Endometrial microvascular endothelial cells (primary cell): ENCODE data around the gene HES7. TPM values are rescaled to one million over a fixed set of nuclear protein-coding genes. Genes with fewer than 3 reads are reported as not detected.
"Not testable (repeated sequence)": the region's sequence is repeated elsewhere in the genome, so short reads cannot be mapped to it uniquely, and the experiment has no call there.

Source experiments
- in situ Hi-C: cut with HindIII; loops from 2 replicates; pipeline ENCODE4 v1.10.0; 2017; ENCODE audit warnings: low sequenced_read_pairs, low pct_unique_long_range_greater_than_20kb; ENCODE audit errors: inconsistent ontology term
- total RNA-seq: library from RNA; depleted of rRNA; stranded (reverse); fragments of >200 nt; gene quantifications from one replicate; pipeline ENCODE4 v1.2.3, GENCODE V29; 2015; ENCODE audit errors: inconsistent ontology term

HES7 gene
- total RNA-seq, 1 donor from 2014 or later, result not detected

DNA sequence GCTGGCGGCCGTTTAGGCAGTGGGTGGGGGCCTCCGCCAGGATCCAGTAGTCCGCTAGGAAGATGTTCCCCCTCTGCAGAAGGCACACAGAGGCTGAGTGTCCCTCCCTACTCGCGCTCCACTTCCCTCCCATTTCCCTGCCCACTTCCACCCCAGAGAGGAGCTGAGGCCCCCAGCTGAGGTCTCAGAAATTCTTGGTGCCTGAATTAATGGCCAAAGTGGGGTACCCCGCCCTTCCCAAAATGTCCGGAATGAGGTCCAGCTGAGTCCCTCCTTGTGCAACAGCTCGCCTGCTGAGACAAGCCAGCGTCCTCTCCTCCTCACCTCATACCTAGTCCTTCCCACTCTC, 13.5 kb downstream of the HES7 start:
- in situ Hi-C loops, result loop anchor here (10.0 kb wide), 1 partner anchor 56 kb away; no protein-coding TSS in a partner anchor

DNA sequence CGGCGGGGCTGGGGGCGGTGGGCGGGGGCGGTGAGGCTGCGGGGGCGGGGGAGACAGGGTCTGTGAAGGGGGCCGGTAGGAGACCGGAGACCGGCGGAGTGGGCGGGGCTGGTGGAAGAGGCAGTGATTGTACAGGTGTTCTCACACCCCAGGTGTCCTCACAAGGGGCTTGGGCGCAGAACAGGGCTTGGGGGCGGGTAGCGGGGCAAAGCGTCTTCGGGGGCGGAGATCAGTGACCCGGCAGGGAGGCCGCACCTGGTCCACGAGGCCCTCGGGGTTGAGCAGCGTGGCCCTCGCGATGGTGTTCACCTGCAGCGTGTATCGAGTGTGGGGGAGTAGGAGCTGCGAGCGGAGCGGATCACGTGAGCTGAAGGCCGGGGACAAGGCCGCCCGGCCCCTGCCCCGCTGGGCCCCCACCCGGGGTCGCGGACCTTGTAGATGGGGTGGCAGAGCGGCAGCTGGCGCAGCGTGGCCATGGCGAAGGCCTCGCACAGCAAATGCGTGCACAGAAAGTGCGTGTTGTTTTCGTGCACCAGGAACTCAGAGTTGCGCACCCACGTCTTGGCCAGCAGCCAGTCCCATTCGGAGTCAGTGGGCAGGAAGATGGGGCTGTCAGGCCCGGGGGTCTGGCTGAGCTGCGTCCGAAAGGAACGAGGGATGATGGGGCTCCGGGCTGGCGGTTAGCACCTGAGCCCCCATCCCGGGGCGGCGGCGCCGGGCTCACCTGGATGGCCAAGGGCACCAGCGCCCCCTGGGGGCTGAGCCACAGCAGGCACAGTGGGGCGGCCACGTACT, 14.0 kb downstream of the HES7 start:
- in situ Hi-C loops, result loop anchor here (10.0 kb wide), 1 partner anchor 55 kb away; no protein-coding TSS in a partner anchor

DNA sequence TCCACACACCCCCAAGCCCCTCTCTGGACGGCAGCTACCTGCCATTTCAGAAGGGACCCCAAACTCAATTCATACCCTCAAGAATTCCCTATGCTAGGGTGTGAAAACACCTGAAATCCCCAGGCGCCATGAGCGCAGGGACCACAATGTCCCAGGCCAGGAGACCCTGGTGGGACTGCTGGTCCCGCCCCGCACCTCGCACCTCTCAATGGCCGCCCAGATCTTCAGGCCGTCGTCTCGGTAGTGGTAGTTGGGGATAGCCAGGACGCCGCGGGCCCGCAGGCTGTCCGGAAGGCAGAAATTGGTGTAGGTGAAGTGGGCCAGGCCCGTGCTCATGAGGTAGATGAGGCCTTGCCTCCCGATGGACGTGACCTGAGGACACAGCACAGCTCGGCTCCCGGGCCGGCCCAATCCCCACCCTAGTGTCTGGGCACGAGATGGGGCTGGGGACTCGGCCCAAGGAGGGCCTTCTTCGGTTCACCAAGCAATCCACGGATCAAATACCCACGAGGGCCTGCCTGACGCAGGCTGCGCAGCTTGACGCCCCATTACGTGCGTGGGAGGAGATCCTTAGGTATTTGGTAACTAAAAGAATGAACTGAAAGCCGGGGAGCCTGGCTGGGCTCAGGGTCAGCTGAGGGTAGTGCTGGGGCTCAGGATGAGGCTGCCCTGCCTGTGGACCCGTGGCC, 14.8 kb downstream of the HES7 start:
- in situ Hi-C loops, result no loop called here

DNA sequence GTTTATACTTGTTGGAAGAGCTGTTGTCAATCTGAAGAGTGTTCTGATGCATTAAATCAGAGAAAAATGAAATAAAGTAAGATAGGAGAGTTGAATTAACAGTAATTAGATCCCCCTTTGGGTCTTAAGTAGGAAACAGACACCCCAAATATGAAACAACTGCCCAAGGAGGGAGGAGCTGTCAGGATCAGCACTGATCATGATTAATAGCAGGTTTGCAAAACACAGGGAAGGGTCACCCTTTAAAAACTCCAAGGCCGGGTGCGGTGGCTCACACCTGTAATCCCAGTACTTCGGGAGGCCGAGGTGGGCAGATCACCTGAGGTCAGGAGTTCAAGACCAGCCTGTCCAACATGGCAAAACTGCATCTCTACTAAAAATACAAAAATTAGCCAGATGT, 16.9 kb downstream of the HES7 start:
- in situ Hi-C loops, result not testable (repeated sequence)

DNA sequence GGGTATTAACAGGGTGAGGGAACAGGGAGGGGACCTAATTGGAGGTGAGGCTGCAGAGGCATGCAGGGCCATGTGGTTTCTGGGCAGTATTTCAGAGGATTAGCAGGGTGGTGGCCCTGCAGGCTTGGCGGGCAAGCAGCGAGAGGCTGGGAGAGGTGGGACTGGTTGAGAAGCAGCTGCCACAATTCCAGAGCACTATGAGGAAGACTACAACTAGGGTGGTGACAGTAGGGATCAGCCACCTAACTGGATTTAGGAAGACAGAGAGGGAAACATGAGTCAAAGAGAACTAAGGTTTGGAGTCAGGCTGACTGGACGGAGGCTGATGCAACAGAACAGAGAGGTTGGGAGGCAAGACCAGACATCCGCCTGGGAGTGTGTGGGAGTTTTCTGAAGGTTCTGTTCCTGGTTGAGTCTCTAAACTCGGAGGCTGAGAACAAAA, 17.9 kb downstream of the HES7 start:
- in situ Hi-C loops, result no loop called here

DNA sequence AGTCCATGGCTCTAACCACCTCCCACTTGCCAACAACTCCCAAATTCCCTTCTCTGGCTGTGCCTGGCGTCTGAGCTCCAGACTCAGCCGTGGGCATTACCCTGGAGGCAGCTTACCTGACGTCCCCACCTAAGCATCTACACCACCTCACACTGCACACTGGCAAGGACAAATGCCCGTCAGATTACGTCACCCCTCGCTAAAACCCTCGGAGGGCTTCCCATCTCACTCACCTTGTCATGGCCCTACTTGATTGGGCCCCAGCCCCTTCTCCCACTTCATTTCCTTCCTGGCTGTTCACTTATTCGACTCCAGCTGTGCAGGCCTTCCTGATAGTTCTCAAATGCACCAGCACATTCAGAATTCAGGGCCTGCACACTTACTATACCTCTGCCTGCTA, 19.0 kb downstream of the HES7 start:
- in situ Hi-C loops, result no loop called here

DNA sequence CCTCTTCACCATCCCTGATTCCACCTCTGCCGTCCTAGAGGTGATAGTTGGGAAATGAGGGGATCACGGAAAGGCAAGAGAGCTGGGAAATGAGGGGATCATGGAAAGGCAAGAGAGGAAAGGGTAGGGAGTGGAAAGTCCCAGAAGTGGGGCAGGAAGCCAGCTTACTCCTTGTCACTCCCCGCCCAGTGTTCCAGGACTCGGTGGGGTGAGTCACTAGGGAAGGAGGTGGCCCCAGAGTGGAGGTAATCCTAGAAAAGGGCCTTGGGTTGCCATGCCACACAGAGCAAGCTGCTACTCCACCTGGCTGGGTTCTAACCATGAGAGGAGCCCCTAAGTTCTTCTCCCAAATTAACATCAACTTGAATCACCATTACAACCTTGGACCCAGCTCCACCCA, 20.4 kb downstream of the HES7 start:
- in situ Hi-C loops, result no loop called here

DNA sequence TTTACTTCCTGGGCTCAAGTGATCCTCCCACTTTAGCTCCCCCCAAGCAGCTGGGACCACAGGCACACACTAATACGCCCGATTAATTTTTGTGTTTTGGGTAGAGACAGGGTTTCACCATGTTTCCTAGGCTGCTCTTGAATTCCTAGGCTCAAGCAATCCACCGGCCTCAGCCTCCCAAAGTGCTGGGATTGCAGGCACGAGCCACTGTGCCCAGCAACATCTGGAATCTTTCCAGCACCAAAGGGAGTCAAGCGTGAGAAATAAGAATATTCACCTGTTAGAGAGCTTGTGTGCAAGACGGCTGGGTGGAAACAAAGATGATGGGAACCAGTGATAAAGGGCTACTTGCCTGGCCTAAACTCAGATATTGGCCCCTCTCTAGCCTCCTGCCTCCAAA, 22.2 kb downstream of the HES7 start:
- in situ Hi-C loops, result no loop called here

DNA sequence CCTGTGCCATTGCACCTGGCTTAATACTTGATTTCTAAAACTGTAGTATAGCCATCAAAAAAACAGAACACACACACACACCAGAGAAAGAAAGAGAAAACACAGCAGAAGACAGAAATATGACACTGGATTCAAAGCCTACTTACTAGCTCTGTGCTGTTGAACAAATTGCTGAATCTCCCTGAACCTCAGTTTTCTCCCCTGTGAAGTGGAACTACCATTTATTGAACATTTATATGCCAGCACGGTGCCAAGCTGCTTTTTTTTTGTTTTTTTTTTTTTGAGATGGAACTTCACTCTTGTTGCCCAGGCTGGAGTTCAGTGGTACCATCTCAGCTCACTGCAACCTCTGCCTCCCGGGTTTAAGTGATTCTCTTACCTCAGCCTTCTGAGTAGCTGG, 23.1 kb downstream of the HES7 start:
- in situ Hi-C loops, result no loop called here

DNA sequence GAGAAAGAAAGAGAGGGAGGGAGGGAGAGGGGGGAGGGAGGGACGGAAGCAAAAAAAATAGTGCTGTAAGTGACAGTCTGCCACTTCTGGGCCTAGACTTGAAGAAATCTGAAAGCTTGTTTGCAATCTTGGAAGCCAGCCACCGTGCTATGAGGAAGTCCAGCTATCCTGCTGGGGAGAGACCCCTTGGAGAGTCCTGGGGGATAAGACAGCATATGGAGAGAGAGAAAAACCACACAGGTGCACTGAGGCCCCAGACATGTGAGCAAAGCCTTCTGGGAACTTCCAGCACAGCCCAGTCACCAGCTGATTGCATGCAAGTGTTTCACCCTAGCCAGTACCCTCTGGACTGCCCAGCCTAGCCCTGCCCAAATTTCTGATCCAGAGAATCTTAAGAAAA, 23.8 kb downstream of the HES7 start:
- in situ Hi-C loops, result no loop called here

DNA sequence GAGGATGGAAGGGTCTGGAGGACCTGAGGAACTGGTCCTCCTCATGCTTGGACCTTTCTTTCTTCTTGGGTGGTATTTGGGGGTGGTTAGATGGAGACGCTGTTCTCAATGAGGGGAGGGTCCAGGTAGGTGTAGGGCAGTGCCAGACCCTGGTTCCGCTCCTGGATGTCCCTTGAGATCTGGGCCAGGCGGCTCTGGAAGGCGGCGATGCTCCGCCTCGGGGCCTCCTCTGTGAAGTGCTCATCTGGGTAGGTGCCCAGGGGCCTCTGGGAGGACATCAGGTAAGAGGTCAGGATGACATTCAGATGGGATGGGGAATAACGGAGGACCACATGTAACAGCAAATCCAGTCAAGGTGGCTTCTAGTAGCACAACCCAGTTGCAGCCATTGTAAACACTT, 27.4 kb downstream of the HES7 start:
- in situ Hi-C loops, result no loop called here

DNA sequence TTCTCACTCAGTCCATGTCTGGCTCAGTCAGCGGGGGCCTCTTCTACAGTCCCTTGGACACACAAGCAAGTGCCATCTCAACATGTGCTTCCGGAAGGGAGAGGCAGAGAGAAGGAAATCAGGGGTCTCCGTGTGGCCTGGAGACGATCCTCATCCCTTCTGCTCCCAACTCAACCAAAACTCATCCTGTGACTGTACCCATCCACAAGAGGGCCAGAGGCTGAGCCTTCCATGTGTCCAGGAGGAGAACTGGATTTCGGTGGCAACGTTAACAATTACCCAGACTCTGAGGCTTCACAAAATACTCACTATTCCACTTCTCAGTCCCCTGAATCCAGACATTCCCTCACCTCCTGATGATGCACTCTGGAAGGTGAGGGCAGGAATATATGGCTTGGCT, 28.5 kb downstream of the HES7 start:
- in situ Hi-C loops, result no loop called here

DNA sequence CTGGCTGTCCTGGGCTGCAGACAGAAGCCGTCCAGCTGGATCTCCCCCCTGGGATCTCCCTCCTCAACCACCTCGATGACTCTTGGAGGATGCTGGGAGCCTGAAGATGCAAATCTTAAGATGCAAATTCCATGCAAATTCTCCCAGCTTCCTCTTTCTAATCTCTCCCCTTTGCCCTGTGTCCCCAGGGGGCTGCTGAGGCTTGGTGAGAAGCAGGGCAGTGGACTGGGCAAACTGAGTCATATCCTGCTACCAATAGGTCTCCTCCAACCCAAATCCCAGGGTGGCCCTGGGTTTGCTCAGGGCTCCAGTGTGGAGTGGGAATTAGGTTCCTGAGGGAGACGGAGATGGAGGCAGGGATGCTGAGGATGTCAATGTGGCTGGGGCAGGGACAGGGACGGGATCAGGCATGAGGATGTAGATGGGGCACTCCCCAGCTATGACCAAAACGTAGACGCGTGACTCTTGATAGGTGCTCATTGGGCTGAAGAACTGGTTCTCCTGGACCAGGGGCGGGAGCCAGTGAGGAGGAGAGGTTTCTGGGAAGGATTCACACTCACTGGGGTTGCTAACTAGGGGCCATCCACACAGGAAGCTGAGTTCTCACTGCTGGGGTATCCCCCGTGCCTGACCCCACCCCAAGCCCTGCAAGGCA, 32.7 kb downstream of the HES7 start:
- in situ Hi-C loops, result no loop called here

DNA sequence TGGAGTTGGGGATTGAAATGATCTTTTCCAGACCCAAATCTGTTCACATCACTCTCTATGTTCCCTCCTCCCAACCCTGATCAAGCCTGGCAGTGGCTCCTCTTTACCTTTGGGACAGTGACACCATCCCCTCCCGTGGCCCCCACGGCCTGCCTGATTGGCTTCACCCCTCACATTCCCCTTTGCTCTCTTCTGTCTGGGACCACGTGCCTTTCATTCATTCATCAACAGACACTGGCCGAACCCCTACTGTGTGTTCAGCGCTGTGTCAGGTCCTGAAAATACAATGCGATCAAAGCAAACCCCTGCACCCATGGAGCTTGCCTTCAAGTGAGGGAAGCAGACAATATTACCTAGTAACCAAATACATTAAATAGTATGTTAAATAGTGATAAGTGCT, 34.2 kb downstream of the HES7 start:
- in situ Hi-C loops, result no loop called here

DNA sequence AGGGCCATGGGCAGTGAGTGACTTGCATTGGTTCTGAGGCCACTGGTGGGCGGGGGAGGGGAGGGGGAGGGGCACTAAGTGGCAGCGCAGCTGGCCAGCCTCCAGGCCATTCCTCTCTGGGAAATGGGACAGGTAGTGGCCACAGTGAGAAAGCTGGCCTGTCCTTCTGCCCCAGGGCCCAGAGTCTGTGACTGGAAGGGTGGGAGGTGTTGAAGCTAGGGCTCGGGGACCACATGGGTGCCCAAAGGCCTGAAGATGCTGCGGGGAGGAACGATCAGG, 36.0 kb downstream of the HES7 start:
- in situ Hi-C loops, result no loop called here

DNA sequence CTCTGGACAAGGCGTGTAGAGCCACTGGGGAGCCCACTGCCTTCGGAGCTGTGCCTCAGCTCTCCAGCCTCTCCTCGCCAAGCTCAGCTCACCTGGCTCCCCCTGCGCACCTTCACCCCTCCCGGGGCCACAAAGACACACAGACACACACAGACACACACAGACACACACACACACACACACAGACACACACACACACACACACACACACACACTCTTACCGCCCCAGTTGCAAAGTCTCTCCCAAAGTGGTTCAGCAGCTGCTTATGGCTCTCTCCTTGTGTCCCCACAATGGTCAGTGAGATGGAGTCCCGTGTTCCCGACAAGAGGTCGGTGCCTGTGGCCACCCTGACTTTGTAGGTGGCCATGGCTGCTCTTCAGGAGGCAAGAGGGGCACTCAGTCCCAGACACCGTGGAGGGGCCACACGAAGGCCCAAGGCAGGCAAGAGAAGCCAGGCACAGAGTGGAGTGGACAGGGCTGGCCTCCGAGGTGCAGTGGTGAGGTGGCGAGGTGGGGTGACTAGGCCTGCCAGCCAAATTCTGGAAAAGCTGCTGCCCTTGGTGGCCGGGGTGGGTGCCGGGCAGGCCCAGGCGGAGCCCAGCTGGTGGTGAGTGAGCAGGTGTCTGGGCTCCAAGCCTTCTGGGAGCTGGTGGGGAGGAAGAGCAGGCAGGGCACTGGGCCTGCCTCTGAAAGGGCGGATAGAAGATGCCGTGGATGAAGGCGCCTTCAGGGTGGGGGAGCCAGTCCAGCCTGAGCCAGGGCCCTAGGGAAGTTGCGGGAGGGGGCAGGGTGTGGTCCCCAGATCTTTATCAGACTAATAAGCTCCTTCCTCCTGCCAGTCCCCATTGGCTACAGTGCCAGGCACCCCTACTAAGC, 36.6 kb downstream of the HES7 start, which contains the start of gene ALOX12B:
Gene ALOX12B, minus strand, starts transcription at position 642 of the 877 bp plus-strand sequence. Its CDS starts 274 bp downstream, at position 368.
- in situ Hi-C loops, result no loop called here

DNA sequence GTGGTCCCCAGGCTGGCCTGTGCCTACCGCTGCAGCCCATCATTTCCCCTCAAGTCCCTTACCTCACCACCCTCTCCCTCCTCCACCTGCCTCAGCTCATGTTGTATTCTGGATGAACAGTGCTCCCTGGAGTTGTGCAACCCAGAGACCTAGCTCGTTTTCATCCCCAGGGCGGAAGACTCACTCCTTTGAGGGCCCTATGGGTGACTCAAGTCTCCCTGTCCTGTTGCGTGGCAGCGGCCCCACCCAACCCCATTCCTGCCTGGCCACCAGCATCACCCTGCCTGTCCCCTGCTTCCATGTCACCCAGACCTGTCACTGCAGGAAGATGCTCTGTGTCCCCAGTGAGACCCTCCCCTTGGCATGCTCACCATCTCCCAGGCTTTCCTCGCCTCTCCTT, 39.7 kb downstream of the HES7 start:
- in situ Hi-C loops, result no loop called here

DNA sequence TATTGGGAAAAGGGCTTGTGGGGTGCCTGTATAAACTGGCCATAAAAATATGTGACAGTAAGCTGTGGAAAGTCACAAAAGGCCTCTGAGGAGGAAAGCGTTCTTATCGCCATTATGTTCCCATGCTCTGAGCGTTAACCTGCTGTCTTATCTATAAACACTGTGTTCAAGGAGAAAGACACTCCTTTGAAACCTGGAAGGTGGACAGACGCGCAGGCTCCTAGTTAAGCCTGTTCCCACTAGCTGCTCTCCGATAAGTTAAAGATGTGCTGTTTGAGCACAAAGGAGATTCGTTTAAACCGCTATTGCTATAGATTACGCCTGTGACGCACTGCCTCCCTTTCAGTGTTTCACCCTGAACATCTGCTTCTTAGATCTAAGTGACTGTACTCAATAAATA, 41.6 kb downstream of the HES7 start:
- in situ Hi-C loops, result no loop called here

DNA sequence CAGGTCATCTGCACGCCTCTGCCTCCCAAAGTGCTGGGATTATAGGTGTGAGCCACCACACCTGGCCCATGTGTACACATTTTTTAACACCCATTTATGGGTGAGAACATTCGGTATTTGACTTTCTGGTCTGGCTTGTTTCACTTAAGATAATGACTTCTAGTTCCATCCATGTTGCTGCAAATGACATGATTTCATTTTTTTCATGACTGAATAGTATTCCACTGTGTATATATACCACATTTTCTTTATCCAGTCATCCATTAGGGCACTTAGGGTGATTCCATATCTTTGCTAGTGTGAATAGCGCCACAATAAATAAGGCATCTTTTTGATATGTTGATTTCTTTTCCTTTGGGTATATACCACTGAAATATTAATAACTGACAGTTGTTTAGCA, 42.0 kb downstream of the HES7 start:
- in situ Hi-C loops, result no loop called here
